DOHH2 (cell line): Measurements from ENCODE around the gene HSPH1.

Source experiments
- EZH2phosphoT487 ChIP-seq: fragments of 200-600 bp; sonication (generic); IDR thresholded peaks from 2 replicates; pipeline ENCODE4 v1.6.1; 2017; ENCODE audit warnings: borderline replicate concordance, mild to moderate bottlenecking, antibody characterized with exemption, low read length, moderate library complexity, mixed read lengths
- TF ChIP-seq, protein P1 (sequence below): fragments of 200-600 bp; sonication (generic); IDR thresholded peaks from one replicate; pipeline ENCODE4 v1.5.1; 2014; ENCODE audit warnings: antibody characterized with exemption, mild to moderate bottlenecking, low read depth, low read length; ENCODE audit not compliant: poor library complexity, severe bottlenecking

DNA sequence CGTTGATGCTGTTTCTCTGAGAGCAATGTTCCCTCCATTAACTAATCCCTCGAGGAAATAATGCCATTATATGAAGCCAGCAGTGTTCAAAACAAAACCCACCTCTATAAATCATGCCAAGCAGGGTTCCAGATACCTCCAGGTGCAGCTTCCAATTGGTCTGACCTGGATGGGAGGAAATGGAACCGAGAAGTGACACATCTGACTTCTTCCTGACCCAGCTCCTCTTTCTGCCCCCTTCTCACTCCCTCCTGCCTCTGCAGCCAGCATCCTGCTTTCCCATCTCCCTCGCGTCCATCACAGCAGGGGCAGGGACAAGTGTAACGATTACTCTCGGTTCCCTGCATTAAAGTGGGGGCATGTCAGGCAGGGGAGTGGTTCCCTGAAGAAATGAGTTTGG is 37.5 kb downstream of the HSPH1 start:
- TF ChIP-seq, protein P1, sequence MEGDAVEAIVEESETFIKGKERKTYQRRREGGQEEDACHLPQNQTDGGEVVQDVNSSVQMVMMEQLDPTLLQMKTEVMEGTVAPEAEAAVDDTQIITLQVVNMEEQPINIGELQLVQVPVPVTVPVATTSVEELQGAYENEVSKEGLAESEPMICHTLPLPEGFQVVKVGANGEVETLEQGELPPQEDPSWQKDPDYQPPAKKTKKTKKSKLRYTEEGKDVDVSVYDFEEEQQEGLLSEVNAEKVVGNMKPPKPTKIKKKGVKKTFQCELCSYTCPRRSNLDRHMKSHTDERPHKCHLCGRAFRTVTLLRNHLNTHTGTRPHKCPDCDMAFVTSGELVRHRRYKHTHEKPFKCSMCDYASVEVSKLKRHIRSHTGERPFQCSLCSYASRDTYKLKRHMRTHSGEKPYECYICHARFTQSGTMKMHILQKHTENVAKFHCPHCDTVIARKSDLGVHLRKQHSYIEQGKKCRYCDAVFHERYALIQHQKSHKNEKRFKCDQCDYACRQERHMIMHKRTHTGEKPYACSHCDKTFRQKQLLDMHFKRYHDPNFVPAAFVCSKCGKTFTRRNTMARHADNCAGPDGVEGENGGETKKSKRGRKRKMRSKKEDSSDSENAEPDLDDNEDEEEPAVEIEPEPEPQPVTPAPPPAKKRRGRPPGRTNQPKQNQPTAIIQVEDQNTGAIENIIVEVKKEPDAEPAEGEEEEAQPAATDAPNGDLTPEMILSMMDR: no peak
- no peak for TF ChIP-seq EZH2phosphoT487
